GM18507 (cell line): ENCODE results near the gene SRXN1.

ENCODE experiments used
- DNase-seq: peaks from one replicate; pipeline ENCODE4 v3.0.0; 2011; ENCODE audit warnings: low read depth; ENCODE audit not compliant: insufficient read length; ENCODE audit errors: extremely low spot score
- FAIRE-seq: peaks from 2 replicates; lab custom pipeline; 2011; peaks lifted over from hg19 to GRCh38; lab: Jason Lieb, UNC

The SRXN1 gene

GRCh38 chr20:611047-611842 is 41.8 kb downstream of the SRXN1 start:
- FAIRE-seq (no peak), DNase-seq (no peak)

- no peak for FAIRE-seq
- DNase-seq = no peak
Measured at GRCh38 chr20:610130-611046, 42.6 kb downstream of the SRXN1 start, which contains the start of gene TCF15. TCF15 (minus strand) TSS chr20:610309; CDS start chr20:610237, 72 bp downstream.

GRCh38 chr20:609371-609964 is 43.5 kb downstream of the SRXN1 start:
- DNase-seq = no peak
- no peak for FAIRE-seq

GRCh38 chr20:608970-609369 is 44.0 kb downstream of the SRXN1 start:
- DNase-seq (no peak), FAIRE-seq (no peak)

GRCh38 chr20:607476-607875 is 45.5 kb downstream of the SRXN1 start:
- no peak for FAIRE-seq

GRCh38 chr20:605237-605636 is 47.8 kb downstream of the SRXN1 start:
- FAIRE-seq (no peak), DNase-seq (no peak)

More at GRCh38 chr20:607476-607875, 45.5 kb downstream of the SRXN1 start:
- no peak for DNase-seq

GRCh38 chr20:603116-603640 is 49.8 kb downstream of the SRXN1 start:
- FAIRE-seq (no peak), DNase-seq (no peak)

GRCh38 chr20:602111-602970 is 50.7 kb downstream of the SRXN1 start:
- no peak for DNase-seq
- no peak for FAIRE-seq

- FAIRE-seq (no peak), DNase-seq (no peak)
Measured at GRCh38 chr20:600736-601135, 52.3 kb downstream of the SRXN1 start.

GRCh38 chr20:600141-600540 is 52.9 kb downstream of the SRXN1 start:
- DNase-seq (no peak), FAIRE-seq (no peak)

GRCh38 chr20:598133-598850 is 54.7 kb downstream of the SRXN1 start:
- DNase-seq = no peak
- no peak for FAIRE-seq

- DNase-seq = no peak
- no peak for FAIRE-seq
Measured at GRCh38 chr20:597560-597959, 55.4 kb downstream of the SRXN1 start.
